GM12892 (cell line): ENCODE measurements around the gene RPS6KA2.

Source experiments
- POLR2A ChIP-seq: IDR thresholded peaks from 2 replicates; pipeline ENCODE4 v1.6.1; 2011; ENCODE audit warnings: low read depth, low read length, control low read depth
- TAF1 ChIP-seq: IDR thresholded peaks from 2 replicates; pipeline ENCODE4 v1.6.1; 2011; ENCODE audit warnings: low read depth, mild to moderate bottlenecking, control low read depth, low read length, borderline replicate concordance

GRCh38 chr6:166676270-166676860 is 49.3 kb upstream of the RPS6KA2 start:
- no peak for TF ChIP-seq POLR2A
- no peak for TF ChIP-seq TAF1
